GDM1 (cell line): ENCODE measurements around the gene MAN2C1.

Experiments
- DNase-seq: peaks from one replicate; lab custom pipeline; 2025; lab: John Stamatoyannopoulos, UW

MAN2C1 gene

GRCh38 chr15:75307778-75308390 lies 60.5 kb downstream of the MAN2C1 start:
- DNase-seq: no peak

DNA sequence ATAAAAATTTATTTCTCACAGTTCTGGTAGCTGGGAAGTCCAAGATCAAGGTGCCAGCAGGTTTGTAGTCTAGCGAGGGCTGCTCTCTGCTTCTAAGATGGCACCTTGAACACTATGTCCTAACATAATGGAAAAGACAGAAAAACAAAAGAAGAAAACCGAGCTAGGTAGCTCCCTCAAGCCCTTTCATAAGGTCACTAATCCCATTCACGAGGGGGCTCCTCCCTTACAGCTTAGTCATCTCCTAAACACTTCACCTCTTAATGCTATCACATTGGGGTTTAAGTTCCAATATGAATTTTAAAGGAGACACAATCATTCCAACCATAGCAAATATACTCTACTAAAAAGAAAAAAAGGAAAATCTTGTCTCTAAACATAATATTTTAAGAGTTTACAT lies 62.2 kb downstream of the MAN2C1 start:
- DNase-seq: no peak
